ENCODE data around the gene NDE1. TPM values are rescaled to one million over a fixed set of nuclear protein-coding genes. Genes with fewer than 3 reads are reported as not detected.
"Not testable (repeated sequence)": the region's sequence is repeated elsewhere in the genome, so short reads cannot be mapped to it uniquely, and the experiment has no call there.

The NDE1 gene, protein sequence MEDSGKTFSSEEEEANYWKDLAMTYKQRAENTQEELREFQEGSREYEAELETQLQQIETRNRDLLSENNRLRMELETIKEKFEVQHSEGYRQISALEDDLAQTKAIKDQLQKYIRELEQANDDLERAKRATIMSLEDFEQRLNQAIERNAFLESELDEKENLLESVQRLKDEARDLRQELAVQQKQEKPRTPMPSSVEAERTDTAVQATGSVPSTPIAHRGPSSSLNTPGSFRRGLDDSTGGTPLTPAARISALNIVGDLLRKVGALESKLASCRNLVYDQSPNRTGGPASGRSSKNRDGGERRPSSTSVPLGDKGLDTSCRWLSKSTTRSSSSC
- polyA plus RNA-seq (2013, experiment 1 of 2; ENCODE audit: insufficient read length): 55.4 TPM
- 54.6 TPM for polyA plus RNA-seq (2013, experiment 2 of 2; ENCODE audit: insufficient read length)

DNA sequence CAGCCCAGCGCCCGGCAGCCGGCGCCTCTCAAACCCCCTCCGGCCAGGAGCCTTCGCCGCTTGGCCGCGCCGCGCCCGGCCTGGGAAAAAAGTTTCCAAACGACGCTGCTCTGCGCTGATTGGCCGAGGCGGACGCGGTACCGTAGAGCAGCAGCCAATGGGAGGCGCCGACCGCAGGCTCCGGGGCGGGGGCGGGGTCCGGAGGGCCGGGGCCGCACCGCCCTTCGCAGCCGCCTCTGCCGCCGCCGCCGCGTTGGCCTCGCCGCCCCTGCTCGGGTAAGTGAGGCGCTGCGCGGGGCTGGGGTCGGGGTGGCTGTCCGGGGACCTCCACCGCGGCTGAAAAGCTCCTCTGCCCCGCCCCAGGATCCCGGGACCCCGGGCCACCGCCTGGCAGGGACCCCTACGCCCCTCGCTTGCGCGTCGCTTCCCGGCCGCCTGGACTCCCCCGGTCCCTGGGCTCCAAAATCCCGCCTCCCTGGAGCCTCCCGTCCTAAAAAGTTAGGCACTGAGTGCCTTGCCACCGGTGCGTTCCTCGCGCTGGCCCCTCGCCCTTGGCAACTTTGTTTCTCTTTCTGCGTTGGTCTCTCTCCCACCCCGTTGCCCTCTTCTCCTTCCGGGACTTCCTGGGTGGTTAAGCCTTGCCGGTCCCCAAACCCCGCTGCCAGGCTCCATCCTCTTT, at the start of gene NDE1:
TSS of gene NDE1 (plus strand) at position 227 of the 679 bp plus-strand sequence. CDS start 14,534 bp downstream, outside the sequence.
- peak; percentile 85 for DNase-seq

DNA sequence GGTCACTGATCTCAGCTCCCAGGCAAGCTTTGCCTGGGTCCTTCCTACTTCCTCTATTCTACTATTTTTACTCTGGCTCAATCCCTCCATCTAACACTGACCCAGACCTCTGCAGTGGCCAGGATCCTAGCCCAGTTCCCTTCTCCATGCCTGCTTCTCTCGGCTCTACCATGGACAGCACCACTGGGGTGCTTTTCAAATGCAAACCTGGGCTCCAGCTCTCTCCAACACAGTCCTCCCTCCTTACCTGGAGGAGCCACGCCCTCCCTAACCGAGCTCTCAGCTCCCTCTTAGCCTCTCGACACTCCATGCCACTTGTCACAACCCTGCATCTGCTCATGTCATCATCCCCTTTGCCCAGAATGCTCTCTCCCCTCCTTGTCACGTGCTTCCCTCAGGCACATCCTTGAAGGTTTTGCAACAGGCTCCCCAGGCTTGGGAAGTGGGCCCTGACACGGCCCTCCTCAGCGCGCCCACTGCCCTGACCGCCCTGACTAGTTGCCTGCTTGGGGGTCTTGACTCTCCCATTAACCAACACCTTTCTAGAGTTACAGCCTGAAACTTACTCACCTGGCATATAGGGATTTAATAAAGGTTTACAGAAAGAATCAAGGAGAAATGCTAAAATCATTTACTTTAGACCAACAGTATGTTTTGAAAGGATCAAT, 48.7 kb upstream of the NDE1 start:
- DNase-seq: no peak

DNA sequence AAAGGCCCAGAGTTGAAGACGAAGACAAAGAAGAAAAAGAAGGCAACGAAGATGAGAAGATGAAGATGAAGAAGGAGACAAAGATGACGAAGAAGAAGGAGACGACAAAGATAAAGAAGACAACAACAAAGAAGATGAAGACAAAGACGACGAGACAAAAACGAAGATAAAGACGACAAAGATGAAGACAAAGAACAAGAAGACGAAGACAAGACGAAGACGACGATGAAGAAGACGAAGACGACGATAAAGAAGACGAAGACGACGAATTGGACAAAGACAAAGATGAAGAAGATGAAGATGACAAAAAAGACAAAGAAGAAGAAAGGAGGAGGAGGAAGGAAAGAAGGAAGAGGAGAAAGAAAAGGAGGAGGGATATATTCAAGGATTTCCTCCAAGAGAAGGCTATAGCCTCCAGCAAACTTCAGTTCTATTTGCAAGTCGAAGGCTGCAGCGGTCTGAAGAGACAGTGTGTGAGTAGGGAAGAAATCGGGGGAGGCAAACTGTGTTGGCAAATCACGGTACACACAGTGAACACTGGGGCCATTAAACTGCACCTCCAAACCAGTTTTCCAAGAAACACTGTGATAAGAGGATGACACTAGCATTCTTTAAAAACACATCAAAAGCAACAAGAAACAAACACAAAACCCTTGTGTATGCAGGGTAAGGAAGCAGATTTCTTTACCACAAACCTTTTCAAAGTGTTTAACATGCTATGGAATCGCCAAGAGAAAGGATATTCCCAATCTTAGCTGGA, 47.6 kb upstream of the NDE1 start:
- DNase-seq: no peak

DNA sequence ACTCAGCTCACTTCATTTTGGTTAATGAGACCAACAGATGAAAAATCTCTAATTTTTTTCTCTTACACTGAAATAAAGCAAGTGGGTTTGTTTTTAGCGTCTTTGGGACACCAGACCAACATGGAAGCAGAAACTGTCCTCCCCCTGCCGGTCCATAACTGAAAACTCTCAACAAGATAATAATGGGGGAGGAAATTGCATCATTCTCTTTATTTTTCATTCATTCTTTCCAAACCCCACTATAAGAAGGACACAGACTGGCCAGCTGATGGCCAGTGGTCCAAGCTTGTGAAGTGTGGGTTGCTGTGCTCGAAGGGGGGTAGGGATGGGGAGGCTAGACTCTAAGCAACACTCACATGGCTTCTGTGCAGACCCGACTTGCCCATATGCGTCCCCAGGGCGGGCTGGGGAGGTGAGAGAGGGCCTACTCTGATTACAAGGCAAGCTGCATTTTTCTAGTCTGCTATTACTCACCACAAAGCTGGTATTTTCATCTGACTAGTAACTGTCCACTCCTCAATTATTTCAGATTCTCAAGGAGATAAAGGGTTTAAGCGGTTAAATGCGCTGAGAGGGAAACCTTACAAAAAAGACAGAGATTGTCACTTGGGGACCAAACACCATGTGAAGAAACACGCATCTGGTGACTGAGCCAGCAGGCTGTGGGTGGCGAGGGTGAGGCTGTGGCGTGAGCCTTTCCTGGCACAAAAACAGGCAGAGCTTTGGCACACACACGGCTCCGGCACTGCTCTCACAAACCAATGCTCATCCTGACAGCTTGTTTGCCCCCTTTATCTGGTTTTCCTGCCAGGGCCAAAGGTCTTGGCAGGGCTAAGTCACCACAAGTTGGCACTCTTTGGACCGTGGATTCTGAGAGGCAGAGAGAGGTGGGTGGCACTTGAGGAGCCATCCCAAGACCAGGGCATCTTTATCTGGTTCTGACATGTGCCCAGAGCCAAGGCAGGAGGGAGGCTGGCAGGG, 45.3 kb upstream of the NDE1 start:
- DNase-seq: no peak

DNA sequence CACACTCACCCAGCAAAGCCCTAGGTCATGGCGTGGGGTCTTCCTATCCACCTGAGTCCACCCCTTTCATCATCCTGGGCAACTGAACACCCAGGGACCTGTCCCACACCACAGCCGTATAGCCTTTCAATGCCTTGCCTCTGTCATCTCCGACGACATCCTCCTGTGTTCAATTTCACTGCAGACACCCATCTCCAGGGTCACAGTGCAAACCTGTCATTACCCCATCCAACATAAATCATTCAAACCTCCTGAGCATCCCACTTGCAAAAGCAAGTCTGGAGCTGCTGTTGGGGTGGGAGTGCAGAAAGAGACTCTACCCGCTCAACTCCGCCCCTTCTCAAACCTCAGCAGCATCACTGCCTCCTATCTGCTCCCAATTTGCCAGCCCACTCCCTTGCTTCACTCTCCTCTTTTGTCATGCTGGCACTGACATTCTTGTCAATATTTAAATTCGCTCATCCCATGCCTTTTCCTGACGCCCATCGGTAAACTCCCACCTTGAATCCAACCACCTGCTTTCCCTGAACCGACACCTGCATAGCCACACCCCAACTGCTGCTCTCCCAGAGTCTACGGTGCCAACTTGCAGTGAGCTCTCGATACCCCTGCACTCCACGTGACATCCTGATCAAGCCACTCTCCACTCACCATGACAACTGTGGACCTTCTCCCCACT, 44.1 kb upstream of the NDE1 start:
- no peak for DNase-seq

DNA sequence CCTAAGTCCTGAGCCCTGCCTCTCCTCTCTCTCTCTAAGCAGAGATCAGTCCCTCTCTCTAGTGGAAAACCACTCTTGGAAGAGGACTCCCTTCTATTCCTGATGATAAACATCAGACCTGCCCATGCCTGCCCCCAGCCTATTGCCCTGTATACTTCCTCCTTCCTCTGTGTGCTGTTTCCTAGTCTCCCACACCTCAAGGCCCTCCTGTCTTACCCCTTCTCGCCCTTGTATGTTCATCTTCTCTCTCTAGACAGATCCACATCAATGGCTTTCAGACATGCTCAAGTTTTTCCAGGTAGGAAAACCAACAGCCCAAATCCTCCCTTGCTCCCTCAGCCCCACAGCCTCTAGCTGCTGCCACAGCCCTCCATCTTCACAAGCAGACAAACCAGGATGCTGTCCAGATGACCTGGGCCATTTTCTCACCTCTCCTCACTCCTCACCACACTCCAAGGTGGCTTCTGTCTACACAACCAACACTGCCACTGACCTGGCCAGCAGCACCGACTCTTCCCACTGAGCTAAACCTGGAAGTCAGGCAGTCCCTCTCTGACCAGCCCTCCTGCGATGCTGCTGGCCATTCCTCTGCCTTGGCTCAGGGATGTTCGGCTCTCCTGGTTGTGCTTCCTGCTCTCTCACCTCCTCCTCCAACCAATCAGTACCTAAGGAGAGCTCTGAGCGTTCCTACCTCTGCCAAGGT, 43.4 kb upstream of the NDE1 start:
- DNase-seq: no peak

DNA sequence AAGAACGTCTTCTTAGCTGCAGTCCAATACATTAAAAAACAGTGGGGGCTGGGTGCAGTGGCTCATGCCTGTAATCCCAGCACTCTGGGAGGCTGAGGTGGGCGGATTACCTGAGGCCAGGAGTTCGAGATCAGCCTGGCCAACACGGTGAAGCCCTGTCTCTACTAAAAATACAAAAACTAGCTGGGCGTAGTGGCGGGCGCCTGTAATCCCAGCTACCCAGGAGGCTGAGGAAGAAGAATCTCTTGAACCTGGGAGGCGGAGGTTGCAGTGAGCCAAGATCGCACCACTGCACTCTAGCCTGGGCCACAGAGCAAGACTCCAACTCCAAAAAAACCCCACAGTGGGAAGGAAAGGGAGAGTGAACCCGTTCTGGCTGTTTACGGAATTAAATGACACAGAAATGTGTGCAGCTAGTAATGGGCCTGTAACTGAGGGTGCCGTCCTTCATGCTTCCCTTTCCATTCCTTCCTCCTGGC, 42.8 kb upstream of the NDE1 start:
- not testable (repeated sequence) for DNase-seq

DNA sequence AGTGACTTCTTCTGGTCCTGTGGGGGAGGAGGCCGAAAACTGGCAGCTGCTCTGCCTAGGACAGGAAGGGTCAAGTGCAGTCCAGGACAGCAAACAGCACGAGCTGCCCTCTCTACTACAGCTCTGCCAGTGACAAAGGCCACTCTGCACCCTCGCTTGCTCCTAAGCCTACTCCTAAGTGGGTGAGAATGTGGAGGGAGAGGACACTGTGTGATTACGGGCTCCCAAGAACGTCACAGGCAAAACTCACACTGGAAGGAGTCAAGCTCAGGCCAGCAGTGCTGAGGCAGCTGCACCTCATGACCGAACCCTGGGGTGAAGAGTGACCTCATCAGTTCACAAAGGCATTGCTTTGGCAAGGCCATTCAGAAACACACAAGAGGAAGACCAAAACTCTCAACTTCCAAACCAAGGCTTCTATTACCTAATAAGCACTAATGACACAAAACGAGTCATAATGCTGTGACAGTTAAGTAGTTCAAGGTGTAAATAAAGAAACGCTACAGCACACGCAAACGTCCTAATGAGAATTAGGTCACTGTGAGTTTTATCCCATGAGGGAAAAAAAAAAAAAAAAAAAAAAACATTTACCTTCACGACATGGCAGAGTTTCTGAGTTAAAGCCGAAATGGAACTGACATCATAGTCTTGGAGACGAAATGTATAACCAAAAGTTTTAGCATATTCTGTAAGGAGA, 42.2 kb upstream of the NDE1 start:
- DNase-seq: no peak

DNA sequence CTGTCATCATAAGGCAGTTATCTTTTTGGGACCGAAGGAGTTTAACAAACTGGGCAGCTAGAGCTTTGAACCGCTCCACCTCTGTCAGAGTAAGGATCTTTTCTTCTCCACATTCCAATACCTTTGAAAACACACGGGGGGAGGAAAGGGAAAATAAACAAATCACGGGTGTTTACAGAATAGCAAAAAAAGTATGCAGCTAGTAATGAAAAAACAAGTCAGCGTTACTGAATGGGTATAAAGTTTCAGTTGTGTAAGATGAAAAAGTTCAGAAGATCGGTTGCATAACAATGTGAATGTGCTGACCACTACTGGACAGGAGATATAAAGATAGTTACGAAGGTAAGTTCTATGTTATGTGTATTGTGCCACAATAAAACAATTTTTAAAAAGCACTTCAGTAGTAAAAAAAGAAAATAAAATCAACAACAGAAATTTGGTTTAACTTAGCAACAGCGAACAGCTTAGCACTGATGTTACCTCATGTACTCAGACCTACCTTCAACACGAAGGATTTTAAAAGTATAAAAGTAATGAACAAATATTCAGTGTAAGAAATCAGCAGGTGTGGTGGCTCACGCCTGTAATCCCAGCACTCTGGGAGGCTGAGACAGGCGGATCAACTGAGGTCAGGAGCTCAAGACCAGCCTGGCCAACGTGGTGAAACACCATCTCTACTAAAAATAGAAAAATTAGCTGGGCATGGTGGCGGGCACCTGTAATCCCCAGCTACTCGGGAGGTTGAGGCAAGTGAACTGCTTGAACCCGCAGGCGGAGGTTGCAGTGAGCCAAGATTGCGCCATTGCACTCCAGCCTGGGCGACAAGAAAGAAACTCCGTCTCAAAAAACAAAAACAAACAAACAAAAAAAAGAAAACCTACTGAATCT, 41.4 kb upstream of the NDE1 start:
- DNase-seq: no peak

DNA sequence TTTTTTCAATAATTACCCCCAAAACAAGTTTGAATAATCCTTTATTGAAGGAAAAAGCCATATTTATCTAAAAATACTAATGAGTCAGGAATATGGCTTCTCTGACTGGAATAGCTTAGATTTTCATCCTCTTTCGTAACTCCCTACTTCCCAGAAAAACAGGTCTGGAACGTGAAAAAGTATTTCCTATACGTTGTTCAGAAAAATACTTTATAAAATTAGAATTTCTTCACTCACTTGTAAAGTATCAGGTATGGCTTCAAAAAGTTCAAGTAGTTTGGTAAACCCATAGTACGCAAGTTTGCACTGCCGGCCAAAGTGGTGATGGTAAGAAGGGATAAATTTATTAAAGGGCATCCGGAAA, 40.8 kb upstream of the NDE1 start:
- no peak for DNase-seq

DNA sequence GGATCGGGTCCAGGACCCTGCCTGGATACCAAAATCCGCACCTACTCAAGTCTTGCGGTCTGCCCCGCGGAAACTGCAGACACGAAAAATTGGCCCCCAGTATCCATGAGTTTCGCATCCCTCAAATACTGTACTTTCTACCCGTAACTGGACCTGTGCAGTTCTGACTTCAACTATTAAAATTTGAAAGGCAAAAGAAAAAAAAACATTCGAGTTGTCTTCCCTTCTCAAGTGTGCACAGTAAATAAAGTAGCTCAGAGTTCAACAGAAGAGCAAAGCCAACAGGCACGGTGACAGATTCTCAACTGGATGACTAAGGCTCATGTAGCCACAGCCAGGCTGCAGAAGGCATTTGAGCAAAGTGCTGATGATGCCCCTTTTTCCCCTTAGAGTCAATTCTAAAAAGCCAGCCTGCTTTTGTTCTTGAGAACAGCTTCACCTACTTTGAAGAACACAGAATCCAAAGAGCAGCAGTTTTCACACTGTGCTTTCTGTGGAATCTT, 39.6 kb upstream of the NDE1 start:
- DNase-seq: no peak

DNA sequence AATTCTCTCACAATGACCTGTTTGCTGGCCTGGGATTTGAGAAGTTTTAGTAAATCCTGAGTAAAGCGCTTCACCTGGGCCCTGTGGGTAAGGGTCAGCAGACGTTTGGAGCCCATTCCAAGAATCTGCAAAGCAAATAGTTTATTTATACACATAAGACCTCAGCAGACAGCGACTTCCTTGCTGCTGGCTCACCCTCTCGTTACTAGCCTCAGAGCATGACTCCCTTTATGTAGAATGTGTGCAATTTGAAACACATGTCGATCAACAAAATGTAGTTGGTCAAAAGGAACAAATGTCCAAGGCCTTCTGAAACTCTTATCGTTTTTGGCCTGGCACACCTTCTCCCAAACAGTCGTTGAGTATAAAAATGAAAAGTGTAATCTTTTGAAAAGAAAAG, 38.4 kb upstream of the NDE1 start:
- DNase-seq: no peak

DNA sequence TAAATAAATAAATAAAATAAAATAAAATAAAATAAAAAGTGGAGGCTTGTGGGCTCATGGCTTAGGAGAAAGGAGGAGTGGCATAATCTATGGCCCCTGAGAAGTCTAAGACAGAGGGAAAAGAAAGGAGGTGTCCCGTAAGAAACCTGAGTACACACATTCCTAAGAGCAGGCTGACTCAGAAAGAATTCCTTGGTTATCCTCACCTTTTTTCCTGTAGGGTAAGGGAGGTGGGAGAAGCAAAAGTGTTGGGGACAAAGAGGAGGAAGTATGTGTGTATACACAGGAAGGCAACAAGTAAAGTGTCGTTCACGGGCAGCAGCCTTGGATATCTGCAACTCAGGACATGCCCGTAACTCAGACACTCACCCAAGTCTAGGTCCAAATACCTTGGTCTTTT, 36.4 kb upstream of the NDE1 start:
- DNase-seq: no peak

DNA sequence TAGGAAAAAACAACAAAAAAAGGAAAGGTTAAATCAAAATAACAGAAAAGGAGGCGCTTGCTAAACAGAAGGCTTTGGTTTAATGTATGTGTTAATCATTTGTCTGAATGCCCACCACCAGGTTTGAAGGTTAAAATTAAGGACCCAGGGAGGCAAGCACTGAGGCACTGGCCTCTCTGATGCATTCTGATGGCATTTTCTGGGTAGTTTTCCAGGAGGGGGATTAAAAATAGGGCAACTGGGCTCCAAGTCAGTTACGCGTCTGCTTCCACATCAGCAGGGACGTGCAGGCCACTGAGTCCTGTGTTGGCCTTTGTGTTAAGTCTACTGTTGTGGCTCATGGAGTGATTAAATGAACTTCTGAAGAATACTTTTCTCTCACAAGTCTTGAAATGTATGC, 34.0 kb upstream of the NDE1 start:
- no peak for DNase-seq

DNA sequence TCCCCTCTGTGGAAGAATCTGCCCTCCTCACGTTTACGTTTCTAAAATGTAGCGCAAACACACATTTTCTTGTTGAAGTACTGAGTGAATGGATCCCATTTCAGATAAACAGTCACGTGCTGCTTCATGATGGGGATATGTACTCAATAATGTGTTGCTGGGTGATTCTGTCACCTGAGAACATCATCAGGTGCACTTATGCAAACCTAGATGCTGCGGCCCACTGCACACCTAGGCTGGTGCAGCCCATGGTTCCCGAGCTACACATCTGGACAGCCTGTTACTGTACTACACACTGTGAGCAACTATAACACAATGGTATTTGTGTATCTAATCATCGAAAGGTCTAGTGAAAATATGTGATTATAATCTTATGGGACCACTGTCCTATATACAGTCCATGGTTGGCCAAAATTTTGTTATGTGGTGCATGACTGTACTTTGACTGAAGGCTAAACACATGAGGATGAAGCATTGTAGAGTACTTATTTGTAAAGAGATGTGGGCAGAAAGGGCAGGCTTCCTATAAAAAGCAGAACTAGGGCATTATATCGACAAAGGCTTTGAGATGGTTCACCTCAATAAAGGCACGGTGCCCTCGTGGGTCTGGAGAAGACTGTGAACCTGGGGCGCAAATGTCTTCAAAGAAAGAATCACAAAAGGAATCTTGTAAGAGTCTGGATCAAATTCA, 33.4 kb upstream of the NDE1 start:
- DNase-seq: no peak

DNA sequence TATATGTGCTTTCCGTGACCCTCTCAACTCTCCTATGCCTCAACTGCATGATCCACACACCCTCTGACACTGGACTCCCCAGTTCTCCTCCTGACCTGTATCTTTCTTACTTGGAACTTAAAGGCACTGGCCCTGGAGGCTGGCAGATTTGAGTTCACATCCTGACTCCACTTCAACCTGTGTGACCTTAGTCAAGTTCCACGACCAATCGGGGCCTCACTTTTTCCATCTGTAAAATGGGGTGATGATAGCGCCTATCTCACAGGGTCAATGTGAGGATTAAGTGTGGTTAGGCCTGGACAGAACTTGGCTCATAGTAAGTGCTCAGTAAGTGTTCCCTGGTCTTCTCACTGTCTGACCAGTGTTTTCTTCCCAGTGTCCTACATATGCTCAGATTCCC, 32.1 kb upstream of the NDE1 start:
- DNase-seq: no peak

DNA sequence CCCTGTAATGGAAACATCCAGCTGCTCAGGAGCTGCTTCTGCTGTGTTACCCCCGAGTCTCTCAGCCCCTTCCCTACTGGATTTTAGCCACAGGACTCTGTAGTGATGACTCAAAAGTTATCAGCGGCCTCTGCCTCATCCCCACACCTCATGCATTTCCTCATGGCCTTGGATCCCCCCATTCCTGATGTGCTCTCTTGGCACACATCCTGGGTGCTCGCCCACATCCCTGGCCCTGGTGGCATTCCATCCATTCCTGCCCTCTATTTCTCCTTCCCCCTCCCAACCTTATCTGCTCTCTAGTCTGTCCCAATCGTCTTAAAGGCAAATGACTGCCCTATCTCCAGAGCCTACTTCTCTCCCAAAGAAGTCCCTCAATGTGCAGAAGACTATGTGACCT, 31.7 kb upstream of the NDE1 start:
- peak; percentile 57 for DNase-seq
